HG02763 (cell line): Measurements from ENCODE around the gene SEPSECS.

Experiments
- ATAC-seq: cut with Tn5 transposase; IDR thresholded peaks from one replicate; pipeline ENCODE4 v1.9.1; 2021; ENCODE audit warnings: mild to moderate bottlenecking, moderate library complexity; ENCODE audit not compliant: unreplicated experiment

SEPSECS gene

DNA sequence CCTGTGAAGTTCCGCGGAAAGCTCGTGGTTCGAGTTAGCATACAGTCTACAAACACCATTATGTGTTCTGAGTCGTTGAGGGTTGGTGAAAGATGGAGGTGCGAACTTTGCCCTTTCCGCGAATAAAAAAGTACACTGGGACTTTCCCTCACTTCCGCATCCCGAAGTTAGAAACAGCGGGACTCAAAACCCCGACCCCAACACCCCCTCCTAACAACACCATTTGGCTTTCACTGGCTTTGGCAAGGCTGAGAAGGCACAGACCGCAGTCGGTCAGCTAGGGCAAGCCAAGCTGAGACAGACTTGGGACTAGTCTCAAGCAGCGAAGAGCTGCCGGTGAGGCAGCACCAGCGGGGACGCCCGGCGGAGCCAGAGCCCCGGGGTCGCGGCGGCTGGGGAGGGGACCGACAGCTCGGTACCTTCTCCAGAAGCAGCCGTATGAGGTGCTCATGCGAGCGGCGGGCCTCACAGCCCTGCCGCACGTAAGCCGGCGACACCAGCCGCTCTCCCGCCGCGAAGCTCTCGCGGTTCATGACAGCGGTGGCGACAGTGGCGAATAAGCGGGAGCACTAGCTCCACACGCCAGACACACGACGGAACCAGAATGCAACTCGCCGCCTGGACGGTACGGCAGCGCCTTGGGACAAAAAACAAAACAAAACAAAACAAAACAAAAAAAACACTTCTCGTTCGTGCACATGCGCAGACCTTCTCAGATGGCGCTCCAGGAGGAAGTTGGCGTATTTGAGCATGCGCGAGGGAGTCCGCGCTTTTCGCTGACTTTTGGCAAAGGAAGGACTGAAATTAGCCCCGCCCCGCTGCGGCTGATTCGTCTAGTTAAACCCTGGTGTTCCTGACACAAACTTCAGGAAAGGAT lies at the start of gene SEPSECS:
Gene SEPSECS, minus strand, starts transcription at position 613 of the 877 bp plus-strand sequence. Its CDS starts 80 bp downstream, at position 533.
- ATAC-seq: peak; percentile 80

DNA sequence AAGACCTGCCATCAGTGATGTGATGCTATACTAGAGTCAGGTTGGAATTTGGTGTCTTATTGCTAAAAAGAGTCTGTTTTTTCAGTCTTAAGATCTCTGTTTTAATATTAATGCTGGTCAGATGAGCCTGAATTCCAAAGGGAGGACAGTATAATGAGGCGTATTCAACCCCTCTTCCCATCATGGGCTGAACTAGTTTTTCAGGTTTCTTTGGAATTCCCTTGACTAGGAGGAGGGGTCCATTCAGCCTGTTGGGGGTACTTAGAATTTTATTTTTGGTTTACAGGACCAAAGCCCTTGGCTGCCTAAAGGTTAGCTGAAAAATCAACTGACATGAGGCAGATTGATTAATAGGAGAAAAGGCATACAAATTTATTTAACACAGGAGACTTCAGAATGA lies 49.5 kb upstream of the SEPSECS start:
- no peak for ATAC-seq

DNA sequence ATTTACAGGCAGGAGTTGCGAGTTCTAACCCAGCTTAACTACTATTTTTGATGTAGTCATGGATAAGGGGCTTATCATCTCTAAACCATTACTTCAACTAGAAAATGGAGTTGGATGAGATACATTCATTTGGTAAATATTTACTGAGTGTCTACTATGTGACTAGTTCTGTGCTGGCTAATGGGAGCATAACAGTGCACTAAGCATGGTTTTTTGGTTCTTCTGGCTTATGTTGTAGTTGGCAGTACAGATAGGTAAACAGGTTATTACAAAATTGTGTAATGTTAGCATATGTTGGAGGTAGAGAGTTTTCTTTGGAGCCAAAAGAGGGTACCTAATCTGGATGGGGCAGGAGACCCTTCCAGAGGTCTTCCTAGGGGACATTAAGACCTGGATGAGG lies 47.7 kb upstream of the SEPSECS start:
- ATAC-seq: no peak

DNA sequence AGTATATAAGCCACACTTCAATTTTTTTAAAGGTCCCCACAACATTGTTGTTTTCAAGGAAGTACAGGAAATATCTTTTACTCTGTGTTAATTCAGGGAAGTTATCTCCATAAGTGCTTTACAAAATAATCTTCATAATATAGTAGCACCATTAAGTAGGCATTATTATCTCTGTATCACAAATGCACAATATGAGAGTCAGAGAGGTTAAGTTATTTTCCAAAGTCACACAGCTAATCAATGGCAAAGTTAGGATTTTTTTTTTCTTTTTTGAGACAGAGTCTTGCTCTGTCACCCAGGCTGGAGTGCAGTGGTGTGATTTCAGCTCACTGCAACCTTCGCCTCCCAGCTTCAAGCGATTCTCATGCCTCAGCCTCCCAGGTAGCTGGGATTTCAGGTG lies 38.5 kb upstream of the SEPSECS start:
- ATAC-seq: no peak

DNA sequence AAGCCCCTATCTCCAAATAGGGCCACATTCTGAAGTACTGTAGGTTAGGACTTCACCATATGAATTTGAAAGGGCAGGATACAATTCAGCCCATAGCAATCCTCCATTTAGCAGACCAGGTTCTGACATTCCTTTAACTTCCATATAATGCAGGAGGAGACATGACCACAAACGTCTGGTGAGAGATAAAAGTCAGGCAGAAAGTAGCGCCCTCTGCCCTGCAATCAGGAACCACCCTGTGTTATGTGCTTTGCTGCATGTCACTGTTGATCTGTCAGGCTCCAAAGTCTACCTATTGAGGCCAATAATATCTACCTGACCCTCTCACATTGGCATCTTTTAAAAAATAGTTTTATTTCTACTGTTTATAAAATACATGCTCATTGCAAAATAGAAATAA lies 30.2 kb upstream of the SEPSECS start:
- no peak for ATAC-seq

DNA sequence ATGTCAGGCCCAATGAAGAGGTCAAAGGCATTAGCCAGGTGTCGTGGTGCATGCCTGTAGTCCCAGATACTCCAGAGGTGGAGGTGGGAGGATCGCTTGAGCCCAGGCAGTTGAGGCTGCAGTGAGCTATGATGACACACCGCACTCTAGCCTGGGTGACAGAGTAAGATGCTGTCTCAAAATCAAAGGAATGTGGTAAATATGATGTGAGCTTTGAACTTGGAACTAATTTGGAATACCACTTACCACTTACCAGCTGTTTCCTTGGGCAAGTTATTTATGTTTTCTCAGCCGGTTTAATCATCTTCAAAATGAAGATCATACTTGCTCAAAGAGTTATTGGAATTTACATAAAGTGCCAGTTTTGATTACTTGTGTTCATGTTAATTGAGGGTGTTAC lies 23.8 kb upstream of the SEPSECS start:
- ATAC-seq: no peak

DNA sequence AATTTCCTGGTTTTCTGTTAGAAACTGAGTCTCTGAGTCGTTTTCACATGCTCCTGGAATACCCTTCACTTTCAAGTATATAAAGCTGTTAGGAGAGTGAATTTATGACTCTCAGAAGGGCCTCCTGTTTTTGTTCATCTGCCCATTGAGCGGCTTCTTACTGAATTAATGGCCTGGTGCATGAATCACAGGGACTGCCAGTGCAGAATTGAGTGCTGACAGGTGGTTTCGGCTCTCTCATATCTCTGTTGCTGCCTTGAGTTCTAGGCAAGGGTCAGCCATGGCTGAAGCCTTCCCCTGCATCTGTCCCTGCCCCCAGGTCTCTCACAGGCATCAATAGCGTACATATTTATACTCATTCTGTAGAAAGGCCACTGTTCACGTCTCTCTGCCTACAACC lies 22.7 kb upstream of the SEPSECS start:
- ATAC-seq: no peak

DNA sequence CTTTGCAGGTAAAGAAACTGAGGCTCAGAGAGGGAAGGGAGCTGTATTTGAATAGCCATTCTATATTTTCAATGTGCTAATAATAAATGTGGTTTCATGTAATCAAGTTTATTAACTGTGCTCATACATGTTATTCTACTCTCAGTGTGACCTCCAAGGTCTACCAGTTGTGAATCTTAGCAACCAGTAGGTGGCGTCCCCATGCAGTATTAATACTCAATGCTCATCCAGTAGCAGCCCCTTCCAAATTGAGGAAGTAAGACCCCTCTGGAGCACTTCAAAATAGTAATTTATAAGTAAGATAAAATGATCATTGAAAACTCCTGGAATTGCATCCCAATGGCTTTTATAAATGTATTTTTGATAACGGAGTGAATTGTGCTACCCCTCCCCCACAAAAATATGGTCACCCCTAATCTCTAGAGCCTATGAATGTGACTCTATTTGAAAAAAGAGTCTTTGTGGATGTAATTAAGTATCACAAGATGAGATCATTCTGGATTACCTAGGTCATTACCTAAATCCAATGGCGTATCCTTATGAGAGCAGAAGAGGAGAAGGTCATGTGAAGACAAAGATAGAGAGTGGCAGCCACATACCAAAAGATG lies 20.4 kb upstream of the SEPSECS start:
- ATAC-seq: peak; percentile 72

DNA sequence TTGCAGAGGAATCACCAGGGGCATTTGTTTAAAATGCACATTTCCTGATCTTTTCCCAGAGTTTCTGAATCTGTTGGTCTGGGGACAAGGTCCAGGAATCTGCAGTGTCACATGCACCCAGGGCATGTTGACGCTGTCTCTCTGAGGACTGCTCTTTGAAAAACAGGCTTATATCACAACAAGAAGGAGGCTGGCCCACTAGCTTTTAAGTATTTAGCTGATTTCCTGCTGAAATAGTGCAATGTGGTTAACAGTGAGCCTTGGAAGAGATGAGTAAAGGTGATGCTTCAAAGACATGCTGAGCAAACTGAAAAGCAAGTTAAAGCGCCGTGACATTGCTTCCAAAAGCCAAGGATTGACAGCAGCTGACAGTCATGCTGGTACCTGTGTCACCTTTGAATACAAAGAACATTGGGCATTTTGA lies 18.6 kb upstream of the SEPSECS start:
- ATAC-seq: no peak

DNA sequence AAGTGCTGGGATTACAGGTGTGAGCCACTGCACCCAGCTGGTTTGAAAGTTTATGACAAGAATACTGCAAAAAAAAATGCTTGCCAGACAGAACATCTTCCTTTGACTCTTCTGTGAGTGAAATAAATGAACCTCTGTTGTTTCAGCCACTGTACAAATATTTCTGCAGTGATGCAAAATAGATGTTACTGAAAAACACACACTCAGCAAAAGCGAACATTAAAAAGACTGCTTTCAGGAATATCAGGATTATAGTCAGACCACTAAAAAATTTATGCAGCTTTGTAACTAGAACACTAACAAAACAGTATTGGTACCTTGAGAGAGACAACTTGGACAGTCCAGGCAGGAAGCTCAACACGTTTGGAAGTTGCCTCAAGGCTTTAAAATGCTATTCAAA lies 16.9 kb upstream of the SEPSECS start:
- ATAC-seq: no peak

DNA sequence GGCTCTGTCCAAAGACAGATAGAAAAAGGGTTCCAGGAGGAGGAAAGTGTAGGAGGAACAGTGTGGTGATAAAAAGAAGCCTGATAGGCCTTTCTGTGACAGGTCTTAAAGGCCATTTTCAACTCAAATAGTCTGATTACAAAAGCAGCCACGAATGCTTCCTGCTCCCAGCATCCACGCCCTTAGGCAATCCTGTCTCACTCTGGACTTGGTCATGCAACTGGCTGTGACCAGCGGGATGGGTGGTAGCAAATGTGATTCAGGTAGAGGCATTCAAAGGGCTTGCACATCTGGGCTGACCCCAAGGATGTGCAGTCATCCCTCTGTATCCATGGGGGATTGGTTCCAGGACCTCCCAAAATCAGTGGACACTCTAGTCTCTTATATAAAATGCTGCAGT lies 14.4 kb upstream of the SEPSECS start:
- ATAC-seq: no peak

DNA sequence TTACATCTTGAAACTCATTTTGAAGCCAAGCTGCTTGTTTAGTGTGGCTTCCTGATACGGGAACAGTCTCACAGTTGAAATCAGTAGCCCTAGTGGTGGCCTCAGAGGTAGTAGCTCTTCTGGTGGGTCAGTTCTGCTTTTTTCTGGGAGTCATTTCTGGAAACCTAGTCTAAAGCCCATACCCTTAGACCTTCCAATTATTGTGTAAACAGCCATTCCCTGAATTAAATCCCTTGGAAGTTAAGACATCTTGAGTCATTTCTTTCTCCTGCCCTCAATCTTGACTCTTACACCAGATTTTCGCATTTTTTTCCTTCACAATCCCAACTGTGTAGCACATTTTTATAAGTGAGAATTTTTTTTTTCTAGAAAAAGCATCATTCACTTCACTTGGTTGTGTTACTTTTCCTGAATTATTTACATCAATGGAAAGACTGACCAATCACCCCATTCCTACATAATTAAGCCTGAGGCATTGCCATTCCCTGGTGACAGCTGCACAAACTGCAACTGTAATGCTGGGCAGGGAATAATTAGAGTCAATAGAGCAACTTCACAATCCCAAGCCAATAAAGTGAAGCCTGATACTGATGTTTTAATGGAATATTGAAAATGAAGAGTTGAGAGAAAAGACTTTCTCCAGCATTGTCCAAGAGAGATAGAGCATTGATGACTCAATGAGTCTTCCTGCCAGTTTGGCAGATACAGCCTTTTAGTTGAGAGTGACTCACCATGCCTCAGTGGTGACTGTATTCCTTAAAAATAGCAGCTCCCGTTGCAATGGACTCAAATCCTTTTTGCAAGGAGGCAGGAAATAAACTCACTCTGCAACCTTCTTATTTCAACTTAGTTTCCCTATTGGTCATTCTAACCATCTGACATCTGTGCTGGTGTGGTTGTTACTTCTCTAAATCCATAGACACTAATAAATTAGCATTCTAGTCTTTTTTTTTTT lies 13.0 kb upstream of the SEPSECS start:
- ATAC-seq: peak; percentile 57

DNA sequence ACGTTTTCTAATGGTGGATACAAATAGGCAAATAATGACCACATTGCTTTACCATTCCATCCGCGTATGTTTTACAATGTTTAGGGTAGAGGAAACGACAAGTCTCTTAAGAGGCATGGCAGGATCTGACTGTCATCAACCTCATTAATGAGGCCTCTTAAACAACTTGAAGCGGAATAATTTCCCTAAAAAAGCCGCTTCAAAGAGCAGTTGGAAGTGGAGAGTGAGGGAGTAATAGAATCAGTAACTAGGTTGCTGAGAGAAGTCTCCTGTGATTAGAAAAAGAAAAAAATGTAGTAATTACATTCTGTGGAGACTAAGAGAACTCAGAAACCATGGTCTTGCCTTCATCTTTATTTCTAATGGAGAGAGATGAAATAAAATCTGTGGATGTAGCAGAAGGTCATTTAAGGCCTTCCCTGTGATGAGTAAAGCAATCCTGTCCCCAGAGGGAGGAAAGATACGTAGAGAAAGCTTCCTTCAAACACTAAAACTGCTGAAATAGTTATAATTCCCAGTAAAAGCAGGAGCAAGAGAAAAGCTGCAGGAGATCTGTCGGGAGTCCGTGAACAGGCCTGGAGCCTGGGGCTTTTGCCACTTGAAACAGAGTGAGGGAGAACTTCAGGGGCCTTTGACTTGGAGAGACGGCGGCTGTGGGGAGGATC lies 11.1 kb upstream of the SEPSECS start:
- ATAC-seq: no peak

DNA sequence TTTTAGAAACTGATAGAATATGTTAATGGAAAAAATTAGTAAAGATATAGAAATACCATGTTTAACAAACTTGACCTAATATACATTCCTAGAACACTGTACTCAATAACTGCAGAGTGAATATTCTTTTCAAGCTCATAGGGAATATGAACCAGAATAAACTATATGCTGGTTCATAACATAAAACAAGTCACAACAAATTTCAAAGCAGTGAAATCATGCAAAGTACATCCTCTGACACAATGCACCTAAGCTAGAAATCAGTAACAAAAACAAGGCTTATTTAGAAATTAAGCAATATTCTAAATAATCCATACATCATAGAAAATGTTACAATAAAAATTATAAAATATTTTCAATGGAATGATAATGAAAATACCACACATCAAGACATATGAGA lies 9.2 kb upstream of the SEPSECS start:
- ATAC-seq: no peak

DNA sequence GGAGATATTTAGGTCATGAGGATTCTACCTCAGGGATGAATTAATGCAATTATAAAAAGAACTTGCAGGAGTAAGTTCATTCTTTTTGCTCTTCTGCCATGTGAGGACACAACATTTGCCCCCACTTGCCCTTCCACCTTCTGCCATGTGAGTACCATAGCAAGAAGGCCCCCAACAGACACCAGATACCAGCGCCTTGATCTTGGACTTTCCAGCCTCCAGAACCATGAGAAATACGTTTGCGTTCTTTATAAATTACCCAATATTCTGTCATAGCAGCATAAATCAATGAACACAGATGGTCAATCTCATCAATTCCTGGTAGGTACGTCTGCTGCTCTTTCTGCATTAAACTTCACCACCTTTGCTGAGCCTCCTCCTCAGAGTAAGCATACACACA lies 5.7 kb upstream of the SEPSECS start:
- no peak for ATAC-seq

DNA sequence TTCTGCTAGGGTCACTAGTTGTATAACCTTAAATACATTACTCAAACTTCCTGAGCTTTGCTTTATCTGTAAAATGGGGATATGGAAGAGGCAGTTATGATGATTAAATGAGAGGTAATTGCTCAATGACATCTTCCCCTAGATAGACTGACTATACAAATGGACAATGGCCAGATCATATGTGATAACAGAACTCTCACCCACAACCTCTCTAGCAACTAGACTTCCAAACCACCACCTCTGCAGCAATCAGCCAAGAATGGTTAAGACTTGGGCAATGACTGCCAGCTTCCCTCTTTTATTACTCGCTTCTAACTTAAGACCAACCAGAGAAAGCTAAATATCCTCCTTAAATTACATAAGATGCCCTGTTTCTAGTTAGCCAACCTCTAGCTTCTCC lies 2.9 kb upstream of the SEPSECS start:
- no peak for ATAC-seq

DNA sequence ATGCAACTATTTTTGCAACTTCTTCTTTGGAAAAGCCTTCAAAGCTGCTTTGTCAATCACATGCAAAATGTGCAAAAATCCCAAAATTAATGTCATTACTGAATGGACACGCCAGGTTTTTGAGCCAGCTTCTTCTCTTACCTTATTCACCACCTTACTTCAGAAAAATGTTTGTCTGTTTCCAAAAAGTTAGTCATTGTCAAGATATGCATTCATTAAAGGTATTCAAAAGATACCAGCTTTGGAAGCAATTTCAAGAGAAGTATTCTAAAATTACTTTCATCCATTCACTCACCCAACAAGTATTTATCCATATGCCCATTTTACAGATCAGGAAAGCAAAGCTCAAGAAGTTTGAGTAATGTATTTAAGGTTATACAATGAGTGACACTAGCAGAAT lies 2.3 kb upstream of the SEPSECS start:
- no peak for ATAC-seq

DNA sequence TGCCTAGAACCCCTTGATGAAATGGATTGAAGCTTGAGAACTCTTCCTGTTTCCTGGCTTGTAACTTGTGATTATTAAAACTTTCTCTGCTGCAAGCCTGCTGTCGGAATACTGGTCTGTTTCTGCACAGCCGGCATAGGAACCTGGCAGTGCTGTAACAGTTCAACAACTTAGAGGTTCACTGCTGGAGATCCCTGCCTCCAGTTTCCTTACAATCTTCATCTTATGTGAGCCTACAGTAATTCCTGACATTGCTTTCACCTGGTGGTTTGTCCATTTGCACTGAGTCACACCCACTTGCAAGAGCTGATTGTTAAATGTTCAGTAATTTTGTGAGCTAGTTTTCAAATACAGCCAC lies 1.3 kb upstream of the SEPSECS start:
- no peak for ATAC-seq

DNA sequence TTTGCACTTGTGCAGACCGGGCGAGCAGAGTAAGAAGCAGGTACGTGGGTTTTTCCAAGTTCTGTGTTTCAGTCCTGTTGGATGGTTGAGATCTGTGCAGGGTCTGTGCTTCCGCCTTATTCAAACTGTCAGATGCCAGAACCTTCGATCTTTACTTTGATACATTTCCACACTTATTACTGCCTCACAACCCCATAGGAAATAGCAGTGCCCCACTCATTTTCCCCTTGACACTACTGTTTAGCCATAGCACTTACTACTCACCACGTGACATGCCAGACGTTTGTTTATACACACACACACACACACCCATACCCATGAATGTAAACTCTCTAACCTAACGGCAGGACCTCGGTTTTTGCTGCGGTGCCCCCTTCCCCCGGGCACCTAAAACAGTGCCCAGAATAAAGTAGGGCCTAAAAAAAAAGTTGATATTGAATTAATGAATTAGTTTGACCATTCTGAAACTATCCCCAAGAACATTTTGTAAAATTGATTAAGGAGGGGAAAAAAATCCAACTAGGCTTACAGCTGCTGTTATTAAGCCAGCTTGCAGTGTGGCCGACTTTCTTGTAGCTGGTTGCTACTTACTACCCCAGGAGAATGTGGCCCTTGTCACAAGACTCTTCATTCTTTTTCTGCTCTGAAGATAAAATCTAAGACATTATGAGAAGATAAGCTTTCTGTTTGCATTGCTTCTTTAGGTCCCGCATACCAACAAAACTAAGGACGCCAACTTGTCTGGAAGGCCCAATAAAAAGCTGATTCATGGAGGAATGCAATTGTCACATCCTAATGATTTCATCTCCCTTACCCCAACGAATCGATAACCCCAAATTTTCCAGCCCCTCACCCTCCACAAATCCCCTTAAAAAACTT lies 704 bp upstream of the SEPSECS start:
- ATAC-seq: peak; percentile 27

DNA sequence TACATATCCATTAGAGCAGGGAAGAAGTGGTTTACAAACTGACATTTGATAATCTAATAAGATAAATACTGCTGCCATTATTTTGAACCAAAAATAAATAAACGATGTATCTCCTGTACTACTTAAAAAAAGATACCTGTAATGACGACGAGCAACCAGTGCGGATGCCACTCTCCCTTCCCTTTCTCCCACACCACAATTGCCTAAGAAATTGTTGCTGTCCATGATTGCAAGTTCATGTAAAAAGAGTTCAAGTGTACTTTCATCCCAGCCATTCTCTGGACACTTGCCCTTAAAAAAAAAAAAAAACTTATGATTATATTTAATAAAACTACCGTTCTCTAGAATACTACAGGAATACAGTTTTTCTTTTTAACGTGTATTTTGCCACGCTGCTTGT lies 1.4 kb downstream of the SEPSECS start:
- no peak for ATAC-seq
